GM21515 (cell line): ENCODE measurements around the gene ZNF865.

ENCODE experiments used
- ATAC-seq: cut with Tn5 transposase; IDR thresholded peaks from one replicate; pipeline ENCODE4 v1.9.1; 2021; ENCODE audit not compliant: unreplicated experiment

Gene ZNF865

DNA sequence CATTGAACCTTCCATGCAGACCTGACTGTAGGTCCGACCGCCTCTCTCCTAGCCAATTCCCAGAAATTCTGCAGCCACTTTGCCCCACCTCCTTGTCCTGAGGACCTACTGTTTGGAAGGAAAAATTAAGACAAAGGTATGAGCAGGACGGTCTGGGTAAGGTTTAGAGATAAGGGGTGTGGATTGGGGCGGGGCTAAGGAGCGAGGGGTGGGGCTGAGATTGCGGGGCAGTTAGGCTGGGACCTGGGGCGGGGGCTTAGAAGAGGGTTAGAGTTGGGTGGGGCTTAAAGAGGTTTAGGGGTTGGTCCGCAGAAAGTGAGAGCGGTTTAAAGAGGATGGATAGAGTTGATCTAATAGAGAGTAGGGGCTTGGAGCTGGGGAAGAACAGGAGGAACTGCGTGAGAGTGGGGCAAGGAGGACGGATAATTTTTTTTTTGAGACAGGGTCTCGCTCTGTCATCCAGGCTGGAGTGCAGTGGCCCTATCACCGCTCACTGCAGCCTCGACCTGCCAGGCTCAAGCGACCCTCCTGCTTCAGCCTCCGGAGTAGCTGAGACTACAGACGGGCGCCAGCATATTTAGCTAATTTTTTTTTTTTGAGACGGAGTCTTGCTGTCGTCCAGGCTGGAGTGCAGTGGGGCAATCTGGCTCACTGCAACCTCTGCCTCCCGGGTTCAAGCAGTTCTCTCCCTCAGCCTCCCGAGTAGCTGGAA lies 1.7 kb upstream of the ZNF865 start:
- no peak for ATAC-seq

DNA sequence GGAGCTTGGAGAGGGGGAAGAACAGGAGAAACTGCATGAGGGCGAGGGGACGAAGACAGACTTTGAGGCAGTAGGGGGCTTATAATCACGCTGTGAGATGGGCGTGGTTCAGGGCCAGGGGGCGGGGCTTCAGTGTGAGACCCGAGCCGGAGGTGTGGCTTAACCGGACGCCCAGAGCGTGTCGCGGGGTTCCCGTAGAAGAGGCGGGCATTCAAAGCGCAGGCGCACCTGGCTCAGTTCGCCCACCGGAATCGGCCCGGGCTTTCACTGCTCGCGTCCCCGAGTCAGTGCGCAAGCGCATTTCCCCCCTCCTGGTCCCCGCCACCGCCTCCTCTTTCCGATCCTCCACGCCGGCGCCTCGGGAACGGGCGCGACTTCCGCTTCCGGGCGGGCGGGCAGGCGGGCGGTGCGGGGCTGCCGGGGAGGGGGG lies 225 bp upstream of the ZNF865 start:
- ATAC-seq: peak; percentile 58

- ATAC-seq: no peak
Observed at GRCh38 chr19:55606471-55606787, 982 bp downstream of the ZNF865 start.

GRCh38 chr19:55606817-55607216 lies 1.4 kb downstream of the ZNF865 start:
- no peak for ATAC-seq

GRCh38 chr19:55609326-55609725 lies 3.9 kb downstream of the ZNF865 start:
- no peak for ATAC-seq

DNA sequence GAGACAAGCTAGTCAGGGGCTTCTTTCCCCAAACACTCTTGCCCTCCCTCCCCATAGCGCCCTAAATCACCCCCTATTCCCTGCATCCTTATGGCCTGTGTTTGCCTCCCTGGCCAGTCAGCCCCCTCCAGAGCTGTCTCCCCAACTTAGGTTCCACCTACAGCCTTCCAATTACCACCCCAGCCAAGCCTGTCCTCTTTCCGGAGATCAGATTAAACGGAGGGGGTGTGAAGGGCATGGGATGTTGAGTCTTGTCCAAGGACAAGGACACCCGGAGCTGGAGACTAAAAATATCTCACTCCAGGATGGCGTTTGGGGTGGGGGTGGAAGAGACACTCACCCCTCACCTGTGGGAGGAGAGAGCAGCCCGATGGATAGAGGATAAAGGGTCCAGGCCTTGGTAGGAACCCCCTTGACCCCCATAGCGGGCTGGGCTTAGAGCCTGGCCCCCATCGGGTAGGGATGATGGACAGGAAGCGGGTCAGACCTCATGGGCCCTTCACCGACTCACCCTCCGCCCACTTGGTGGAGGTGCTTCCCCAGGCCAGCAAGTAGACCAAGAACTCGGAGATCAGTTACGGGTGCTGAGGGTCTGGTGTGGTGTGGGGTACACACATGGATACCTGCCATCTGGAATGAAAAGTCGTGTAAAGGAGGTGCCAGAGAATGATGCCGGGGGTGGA lies 6.0 kb downstream of the ZNF865 start:
- ATAC-seq: no peak

DNA sequence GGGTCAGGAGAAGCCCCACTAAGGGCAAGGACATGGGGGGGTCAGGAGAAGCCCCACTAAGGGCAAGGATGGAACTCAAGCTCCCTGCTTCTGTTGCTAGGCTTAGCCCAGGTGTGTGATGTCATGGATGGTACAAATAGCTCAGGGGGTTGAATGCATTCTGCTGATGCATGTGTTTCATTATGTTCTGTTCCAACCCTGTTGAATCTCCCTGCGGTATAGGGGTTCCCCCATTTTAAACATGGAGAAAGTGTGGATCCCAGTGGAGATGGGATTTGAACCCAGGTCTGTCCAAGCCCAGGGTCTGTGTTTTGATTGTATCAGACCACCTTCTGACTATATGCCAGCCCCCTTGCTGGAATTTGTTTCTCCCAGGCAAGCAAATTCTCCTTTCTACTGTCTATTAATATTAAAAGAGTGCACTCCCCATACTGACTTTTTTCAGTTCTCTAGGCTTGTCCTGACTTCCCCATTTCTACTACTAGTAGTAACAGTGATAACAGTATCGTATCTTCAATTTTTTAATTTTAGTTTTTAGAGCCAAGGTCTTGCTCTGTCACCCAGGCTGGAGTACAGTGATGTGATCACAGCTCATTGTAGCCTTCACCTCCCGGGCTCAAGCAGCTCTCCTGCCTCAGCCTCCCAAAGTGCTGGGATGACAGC lies 6.7 kb downstream of the ZNF865 start:
- no peak for ATAC-seq

DNA sequence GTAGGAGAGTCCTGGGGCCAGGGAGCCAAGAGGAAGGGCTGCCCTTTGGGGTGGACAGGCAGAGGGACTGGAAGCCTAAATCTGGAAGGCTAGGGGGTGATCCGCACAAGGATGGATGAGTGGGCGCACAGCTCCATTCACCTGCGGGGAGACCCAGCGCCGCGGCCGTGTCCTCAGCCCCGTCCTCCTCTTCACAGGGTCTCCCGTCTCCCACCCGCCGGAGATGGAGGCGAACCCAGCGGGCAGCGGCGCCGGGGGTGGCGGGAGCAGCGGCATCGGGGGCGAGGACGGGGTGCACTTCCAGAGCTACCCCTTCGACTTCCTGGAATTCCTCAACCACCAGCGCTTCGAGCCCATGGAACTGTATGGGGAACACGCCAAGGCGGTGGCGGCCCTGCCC lies 7.9 kb downstream of the ZNF865 start:
- no peak for ATAC-seq

DNA sequence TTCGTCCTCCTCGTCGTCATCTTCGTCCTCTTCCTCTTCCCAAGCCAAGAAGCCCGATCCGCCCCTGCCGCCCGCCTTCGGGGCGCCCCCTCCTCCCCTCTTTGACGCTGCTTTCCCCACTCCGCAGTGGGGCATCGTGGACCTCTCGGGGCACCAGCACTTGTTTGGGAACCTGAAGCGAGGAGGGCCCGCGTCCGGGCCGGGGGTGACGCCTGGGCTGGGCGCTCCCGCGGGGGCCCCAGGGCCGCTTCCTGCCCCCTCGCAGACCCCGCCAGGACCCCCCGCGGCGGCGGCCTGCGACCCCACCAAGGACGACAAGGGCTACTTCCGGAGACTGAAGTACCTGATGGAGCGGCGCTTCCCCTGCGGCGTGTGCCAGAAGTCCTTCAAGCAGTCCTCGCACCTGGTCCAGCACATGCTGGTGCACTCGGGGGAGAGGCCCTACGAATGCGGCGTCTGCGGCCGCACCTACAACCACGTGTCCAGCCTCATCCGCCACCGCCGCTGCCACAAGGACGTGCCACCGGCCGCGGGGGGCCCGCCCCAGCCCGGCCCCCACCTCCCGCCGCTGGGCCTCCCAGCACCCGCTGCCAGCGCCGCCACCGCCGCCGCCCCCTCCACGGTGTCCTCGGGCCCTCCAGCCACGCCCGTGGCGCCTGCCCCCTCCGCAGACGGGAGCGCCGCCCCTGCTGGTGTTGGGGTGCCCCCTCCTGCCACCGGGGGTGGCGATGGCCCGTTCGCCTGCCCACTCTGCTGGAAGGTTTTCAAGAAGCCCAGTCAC lies 8.7 kb downstream of the ZNF865 start:
- no peak for ATAC-seq

- no peak for ATAC-seq
Observed at GRCh38 chr19:55614711-55615542, 9.5 kb downstream of the ZNF865 start.

DNA sequence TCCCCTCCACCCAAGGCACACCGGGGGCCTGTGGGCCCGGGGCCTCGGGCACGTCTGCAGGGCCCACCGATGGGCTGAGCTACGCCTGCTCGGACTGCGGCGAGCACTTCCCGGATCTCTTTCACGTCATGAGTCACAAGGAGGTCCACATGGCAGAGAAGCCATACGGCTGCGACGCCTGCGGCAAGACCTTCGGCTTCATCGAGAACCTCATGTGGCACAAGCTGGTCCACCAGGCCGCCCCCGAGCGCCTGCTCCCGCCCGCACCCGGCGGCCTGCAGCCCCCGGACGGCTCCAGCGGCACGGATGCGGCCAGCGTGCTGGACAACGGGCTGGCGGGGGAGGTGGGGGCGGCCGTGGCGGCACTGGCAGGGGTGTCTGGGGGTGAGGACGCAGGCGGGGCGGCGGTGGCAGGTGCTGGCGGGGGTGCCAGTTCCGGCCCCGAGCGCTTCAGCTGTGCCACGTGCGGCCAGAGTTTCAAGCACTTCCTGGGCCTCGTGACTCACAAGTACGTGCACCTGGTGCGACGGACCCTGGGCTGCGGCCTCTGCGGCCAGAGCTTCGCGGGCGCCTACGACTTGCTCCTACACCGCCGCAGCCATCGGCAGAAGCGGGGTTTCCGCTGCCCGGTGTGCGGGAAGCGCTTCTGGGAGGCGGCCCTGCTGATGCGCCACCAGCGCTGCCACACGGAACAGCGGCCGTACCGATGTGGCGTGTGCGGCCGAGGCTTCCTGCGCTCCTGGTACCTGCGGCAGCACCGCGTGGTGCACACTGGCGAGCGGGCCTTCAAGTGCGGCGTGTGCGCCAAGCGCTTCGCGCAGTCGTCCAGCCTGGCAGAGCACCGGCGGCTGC lies 10.3 kb downstream of the ZNF865 start:
- ATAC-seq: no peak

DNA sequence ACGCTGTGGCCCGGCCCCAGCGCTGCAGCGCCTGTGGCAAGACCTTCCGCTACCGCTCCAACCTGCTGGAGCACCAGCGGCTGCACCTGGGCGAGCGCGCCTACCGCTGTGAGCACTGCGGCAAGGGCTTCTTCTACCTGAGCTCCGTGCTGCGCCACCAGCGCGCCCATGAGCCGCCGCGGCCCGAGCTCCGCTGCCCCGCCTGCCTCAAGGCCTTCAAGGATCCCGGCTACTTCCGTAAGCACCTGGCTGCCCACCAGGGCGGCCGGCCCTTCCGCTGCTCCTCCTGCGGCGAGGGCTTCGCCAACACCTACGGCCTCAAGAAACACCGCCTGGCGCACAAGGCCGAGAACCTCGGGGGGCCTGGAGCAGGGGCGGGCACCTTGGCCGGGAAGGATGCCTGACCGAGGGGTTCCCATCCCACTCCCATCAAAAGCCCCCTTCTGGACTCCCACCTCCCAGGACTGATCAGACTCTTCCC lies 11.0 kb downstream of the ZNF865 start:
- ATAC-seq: no peak

DNA sequence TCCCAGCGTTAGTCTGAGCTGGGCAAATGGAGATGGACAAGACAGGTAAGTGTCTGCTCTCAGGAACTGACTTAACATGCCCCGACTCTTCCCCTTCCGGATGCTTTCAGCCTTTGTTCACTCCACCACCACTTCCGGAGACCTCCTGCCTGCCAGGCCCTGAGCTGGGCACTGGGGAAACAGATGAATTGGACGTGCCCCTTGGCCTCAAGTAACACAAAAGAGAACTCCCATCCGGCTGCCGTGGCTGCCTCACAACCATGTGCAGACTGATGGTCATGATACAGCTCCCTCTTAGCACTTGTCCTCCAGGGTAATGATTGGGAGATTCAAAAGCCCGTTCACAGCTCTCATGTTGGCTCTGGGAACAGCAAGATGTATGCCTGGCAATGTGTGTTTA lies 12.0 kb downstream of the ZNF865 start:
- ATAC-seq: no peak

- ATAC-seq: no peak
Observed at GRCh38 chr19:55618426-55618825, 13.0 kb downstream of the ZNF865 start.

- ATAC-seq: no peak
Observed at GRCh38 chr19:55619286-55619685, 13.8 kb downstream of the ZNF865 start.

- ATAC-seq: no peak
Observed at GRCh38 chr19:55620410-55621204, 15.2 kb downstream of the ZNF865 start.

DNA sequence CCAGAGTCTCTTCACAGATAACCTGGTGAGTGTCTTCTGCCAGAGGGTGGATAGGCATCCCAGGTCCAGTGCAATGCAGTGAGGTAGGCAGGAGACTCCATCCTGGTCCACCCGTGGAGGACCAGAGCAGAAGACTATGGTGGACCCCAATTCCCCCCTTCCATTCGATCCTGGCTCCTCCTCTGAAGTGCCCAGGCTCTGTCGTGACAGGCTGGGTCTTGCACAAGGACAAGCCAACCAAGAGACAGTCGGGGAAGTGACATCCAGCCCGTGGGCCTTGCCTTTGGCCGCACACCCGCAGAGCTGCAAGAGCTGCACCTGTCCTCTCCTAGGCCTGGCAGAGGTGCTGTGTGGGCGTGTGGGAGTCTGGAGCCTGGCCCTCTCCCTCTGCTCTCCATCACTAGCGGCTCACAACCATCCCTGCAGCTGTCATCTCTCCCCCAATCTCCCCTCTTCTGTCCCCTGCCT lies 15.8 kb downstream of the ZNF865 start:
- no peak for ATAC-seq

GRCh38 chr19:55621673-55622231 lies 16.3 kb downstream of the ZNF865 start:
- no peak for ATAC-seq
